Measurements from ENCODE around the gene SNF8.

DNA sequence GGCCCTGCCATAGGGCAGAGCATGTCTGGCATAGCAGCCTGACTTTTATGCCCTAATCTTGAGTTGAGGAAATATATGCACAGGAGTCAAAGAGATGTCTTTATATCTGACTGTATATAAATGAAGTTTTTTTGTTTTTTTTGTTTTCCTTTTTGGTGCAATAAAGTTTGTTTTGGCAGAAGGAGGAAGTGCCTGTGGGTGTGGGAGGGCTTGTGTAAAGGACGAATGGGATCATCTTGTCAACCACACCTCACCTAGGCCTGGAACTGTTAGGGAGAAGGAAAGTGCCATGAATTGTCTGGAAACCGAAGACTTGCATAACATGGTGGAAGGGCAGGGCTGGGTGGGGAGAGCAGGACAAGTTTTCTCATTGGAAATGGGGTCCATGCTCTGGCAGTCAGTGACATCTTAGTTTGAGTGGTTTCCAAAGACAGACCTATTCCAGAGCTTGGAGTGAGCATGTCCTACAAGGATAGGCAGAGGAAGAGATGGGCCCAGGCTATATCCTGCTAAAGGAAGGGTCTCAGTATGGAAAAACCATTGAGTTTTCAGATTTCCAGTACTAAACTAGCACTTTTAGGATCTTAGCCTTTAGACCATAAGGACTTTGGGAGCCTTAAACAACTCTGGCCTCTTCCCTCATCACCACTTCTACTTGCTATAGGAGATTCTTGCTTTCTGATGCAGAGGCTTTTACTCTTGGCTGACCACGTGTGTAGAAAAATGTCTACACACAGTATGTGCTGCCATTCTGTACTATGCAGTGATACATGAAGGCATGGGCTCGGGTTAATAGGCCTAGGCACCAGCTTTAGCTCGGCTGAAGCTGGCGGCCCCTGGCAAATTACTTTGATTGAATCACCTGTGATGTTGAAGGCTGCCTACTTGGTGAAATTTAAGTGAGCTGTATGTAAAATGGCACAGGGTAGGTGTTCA lies 15.5 kb downstream of the SNF8 start:
- TF ChIP-seq POLR2A (IDR thresholded peaks at IDR 0.05; ENCODE audit: low read depth, low read length) (peak; percentile 23; the same call in 1 of the 2 replicates), POLR2AphosphoS5 (IDR thresholded peaks at IDR 0.05; ENCODE audit: low read depth, low read length) (peak; percentile 64; the same call in 1 of the 2 replicates)

Data from GM12892 (cell line).